Type B pancreatic cell (in vitro differentiated cells): ENCODE measurements around the gene SEMA3E. TPM values are rescaled to one million over a fixed set of nuclear protein-coding genes. Genes with fewer than 3 reads are reported as not detected.

Source experiments
- DNase-seq: peaks from one replicate; pipeline ENCODE4 v3.0.0; 2021; ENCODE audit warnings: mixed read lengths; ENCODE audit not compliant: unreplicated experiment; ENCODE audit errors: extremely low spot score
- H3K27ac Mint-ChIP-seq: 2 replicates; pipeline ENCODE4 v1.8.0; 2021; ENCODE audit warnings: mild to moderate bottlenecking, mixed read lengths
- H3K27me3 Mint-ChIP-seq: 2 replicates; pipeline ENCODE4 v1.8.0; 2021; ENCODE audit warnings: mixed read lengths
- H3K36me3 Mint-ChIP-seq: 2 replicates; pipeline ENCODE4 v1.8.0; 2021; ENCODE audit warnings: mixed read lengths
- H3K4me1 Mint-ChIP-seq: one replicate; pipeline ENCODE4 v1.8.0; 2021; ENCODE audit warnings: mixed read lengths; ENCODE audit not compliant: unreplicated experiment
- H3K4me3 Mint-ChIP-seq: 2 replicates; pipeline ENCODE4 v1.8.0; 2021; ENCODE audit warnings: mild to moderate bottlenecking, mixed read lengths
- H3K9me3 Mint-ChIP-seq: 2 replicates; pipeline ENCODE4 v1.8.0; 2021; ENCODE audit warnings: mixed read lengths
- total RNA-seq: library from RNA; stranded (reverse); gene quantifications from 2 replicates; pipeline ENCODE4 v1.2.1, GENCODE V29; 2021; ENCODE audit warnings: low replicate concordance
- TF ChIP-seq, protein P1 (sequence below): fragments of 200-600 bp; sonication (generic); conservative IDR thresholded peaks from 2 replicates; pipeline ENCODE4 v1.5.0; 2021; ENCODE audit warnings: antibody characterized with exemption, mild to moderate bottlenecking

Gene SEMA3E
- total RNA-seq, 1 donor from 2014 or later: 27.7 TPM

DNA sequence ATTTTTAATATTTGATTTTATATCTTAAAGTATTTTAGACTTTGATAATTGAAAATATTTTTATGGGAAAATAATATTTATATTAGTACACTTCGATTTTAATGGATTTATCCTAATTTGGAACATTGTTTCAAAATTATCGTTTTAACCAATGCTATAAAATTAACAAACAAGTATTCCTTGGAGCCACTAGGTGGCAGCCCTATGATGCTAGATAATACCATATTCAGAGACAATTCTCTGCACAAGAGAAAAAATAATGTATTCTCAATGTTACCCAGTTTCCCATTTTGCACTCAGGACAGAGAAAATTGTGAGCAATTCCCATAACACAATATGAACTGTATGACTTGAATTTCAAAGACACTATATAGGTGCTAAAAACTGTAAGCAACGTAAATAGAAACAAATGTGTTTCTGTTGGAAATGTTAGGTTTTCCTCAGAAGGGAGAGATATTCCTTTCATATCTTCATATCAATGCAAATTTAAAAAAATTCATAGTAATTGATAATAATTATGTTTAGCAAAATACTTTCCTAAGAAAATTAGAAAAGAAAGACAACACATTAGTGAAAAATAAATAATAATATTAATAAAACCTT lies 237.8 kb downstream of the SEMA3E start:
- H3K4me1 Mint-ChIP-seq: peaks cover 13% of the 10 kb centered on the region
- no peaks in the 10 kb centered on the region for H3K9me3 Mint-ChIP-seq
- no peaks in the 10 kb centered on the region for H3K36me3 Mint-ChIP-seq
- no peak overlapping the region for H3K27ac Mint-ChIP-seq
- no peaks in the 10 kb centered on the region for H3K27me3 Mint-ChIP-seq
- no peak overlapping the region for H3K4me3 Mint-ChIP-seq
- DNase-seq: no peak
- TF ChIP-seq, protein P1, sequence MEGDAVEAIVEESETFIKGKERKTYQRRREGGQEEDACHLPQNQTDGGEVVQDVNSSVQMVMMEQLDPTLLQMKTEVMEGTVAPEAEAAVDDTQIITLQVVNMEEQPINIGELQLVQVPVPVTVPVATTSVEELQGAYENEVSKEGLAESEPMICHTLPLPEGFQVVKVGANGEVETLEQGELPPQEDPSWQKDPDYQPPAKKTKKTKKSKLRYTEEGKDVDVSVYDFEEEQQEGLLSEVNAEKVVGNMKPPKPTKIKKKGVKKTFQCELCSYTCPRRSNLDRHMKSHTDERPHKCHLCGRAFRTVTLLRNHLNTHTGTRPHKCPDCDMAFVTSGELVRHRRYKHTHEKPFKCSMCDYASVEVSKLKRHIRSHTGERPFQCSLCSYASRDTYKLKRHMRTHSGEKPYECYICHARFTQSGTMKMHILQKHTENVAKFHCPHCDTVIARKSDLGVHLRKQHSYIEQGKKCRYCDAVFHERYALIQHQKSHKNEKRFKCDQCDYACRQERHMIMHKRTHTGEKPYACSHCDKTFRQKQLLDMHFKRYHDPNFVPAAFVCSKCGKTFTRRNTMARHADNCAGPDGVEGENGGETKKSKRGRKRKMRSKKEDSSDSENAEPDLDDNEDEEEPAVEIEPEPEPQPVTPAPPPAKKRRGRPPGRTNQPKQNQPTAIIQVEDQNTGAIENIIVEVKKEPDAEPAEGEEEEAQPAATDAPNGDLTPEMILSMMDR: peak; percentile 92

DNA sequence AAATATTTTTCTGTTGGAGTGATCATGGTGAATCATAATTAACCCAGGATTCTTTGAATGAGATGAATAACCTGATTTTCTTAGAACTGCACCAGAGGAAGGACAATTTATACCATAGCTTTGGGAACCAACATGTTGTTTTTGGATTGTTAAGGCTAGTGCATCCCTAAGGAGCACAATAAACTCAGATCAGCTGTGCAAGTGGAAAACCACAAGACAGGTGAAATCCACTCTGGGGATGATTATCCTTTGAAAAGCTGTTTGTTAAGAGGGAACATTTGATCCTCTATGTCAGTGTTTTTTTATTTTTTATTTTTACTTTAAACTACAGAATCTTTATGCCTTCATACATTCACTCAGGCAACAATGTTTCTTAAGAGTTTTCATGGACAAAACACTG lies 254.2 kb downstream of the SEMA3E start:
- H3K4me3 Mint-ChIP-seq: no peak overlapping the region
- H3K27ac Mint-ChIP-seq: no peak overlapping the region
- no peaks in the 10 kb centered on the region for H3K36me3 Mint-ChIP-seq
- no peak for DNase-seq
- no peaks in the 10 kb centered on the region for H3K9me3 Mint-ChIP-seq
- no peaks in the 10 kb centered on the region for H3K27me3 Mint-ChIP-seq
- TF ChIP-seq, protein P1: no peak
- H3K4me1 Mint-ChIP-seq: no peaks in the 10 kb centered on the region

DNA sequence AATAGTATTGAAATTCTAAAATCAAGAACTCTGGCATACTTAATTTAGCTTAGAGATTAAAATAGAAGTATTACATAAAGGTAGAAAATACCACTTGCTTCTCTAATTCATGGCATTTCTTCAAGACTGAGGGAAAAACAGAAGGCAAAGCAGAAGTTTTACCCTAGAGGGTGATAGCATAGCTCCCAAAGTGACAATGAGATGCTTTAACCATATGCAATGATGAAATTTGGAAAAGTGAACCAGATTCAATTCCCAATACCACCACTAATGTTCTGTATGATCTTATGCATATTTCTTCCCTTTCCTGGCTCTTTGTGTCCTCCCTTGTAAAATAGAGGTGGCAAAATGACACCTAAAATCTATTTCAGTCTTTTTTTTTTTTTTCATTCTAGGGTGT lies 260.5 kb downstream of the SEMA3E start:
- H3K4me3 Mint-ChIP-seq: no peak overlapping the region
- no peak for DNase-seq
- H3K9me3 Mint-ChIP-seq: no peaks in the 10 kb centered on the region
- H3K4me1 Mint-ChIP-seq: no peaks in the 10 kb centered on the region
- TF ChIP-seq, protein P1: no peak
- H3K27ac Mint-ChIP-seq: no peak overlapping the region
- H3K27me3 Mint-ChIP-seq: no peaks in the 10 kb centered on the region
- no peaks in the 10 kb centered on the region for H3K36me3 Mint-ChIP-seq

DNA sequence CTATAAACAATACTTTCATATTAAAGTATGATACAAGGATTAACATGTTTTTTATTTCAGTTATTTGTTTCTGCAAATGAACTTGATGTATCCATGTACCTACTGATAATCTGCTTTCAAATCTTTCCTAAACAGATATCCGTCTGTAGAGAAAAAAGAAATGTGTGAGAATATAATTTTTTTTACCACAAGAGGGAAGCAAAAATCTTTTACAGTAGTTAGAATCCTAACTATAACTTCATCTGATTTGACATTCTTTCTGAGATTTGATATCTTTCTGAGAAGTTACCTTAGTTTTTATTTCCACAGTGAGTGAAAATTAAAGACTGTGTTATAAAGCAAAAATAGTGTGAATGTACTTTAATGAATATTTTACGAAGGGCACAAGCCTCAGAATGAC lies 282.3 kb downstream of the SEMA3E start:
- no peak for DNase-seq
- no peaks in the 10 kb centered on the region for H3K4me1 Mint-ChIP-seq
- no peaks in the 10 kb centered on the region for H3K9me3 Mint-ChIP-seq
- no peak overlapping the region for H3K4me3 Mint-ChIP-seq
- TF ChIP-seq, protein P1: peak; percentile 51
- peaks cover 3% of the 10 kb centered on the region for H3K36me3 Mint-ChIP-seq
- H3K27ac Mint-ChIP-seq: no peak overlapping the region
- H3K27me3 Mint-ChIP-seq: no peaks in the 10 kb centered on the region

DNA sequence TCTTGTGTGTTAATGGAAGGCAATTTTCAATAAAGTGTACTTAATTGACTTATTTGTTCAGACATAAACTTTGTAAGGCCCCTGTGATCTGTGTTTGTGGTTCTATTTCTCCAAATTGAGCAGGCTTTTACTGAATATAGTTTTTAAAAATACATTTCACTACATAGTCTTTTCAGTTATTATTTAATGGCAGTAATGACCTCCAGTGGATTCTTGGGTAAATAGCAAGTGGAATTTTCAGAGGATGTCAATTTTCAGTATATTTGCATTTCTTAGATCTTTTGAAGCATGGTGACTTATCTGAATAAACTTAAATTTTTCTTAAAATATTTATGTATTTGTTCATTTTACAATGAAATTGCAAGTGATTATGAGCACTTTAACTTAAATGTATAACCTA lies 283.2 kb downstream of the SEMA3E start:
- H3K4me1 Mint-ChIP-seq: no peaks in the 10 kb centered on the region
- no peak overlapping the region for H3K4me3 Mint-ChIP-seq
- no peak overlapping the region for H3K27ac Mint-ChIP-seq
- TF ChIP-seq, protein P1: peak; percentile 48
- peaks cover 3% of the 10 kb centered on the region for H3K36me3 Mint-ChIP-seq
- DNase-seq: no peak
- no peaks in the 10 kb centered on the region for H3K9me3 Mint-ChIP-seq
- no peaks in the 10 kb centered on the region for H3K27me3 Mint-ChIP-seq
